NCI-H1105 (cell line): ENCODE measurements around the gene GLIS1.

ENCODE experiments used
- DNase-seq: peaks from one replicate; lab custom pipeline; 2025; lab: John Stamatoyannopoulos, UW

Gene GLIS1

DNA sequence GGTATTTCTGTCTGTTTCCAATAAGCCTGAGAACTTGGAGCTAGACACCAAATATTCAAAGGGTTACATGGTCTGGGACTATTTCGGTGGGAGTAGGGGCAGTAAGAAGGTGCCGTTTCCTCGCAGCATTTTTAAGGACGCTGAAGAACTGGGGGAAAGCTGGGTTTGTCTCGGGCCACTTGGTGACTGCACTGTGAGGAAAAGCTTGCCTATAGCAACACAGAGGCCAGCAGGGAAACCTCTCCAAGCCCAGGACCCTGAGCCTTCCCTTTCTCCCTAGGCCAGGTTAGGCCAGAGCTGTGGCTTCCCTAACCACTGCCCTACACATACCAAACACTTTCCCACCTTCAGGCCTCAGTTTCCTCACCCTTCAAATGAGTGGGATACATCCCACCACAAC lies 3.3 kb downstream of the GLIS1 start:
- no peak for DNase-seq

DNA sequence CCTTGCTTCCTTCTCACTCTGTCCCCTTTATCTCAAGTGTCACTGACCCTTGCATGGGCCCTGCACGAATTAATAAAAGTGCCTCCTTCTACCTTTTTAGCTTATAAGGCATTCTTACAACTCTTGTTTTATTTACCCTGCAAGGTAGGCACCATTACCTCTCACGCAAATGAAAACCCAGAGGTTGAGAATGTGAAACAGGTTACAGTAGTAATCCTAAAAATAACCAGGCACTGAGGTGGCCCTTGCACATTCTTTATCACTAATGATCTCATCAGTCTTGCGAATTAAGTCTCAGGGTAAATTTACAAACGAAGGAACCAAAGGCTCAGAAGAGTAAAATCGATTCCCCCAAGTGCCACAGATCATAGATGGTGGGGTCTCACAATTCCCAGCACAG lies 3.7 kb downstream of the GLIS1 start:
- DNase-seq, result no peak

DNA sequence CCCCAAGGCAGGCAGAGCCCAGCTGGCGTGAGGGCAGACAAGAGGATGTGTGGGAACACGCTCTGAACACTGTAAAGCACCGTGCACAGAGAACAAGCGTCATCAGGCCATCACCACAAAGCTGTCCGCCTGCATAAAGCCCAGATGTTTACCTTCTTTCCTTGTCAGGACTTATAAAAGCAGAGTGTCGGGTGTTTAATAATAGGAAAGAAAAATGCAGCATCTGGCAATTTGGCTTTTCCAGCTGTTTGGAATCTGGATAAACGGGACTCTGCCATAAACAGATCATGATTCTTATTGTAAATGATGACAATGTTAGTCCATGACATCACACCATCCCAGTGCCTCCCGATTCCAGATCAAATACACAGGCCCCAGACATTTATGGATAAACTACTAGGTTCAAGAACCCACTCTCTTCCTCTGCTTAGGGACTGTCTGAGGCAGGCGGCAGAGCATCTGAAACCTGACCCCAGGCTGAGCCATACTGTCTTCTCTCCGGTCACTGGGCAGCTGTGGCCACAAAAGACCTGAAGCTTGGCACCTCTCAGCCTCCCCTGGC lies 4.2 kb downstream of the GLIS1 start:
- DNase-seq, result no peak

DNA sequence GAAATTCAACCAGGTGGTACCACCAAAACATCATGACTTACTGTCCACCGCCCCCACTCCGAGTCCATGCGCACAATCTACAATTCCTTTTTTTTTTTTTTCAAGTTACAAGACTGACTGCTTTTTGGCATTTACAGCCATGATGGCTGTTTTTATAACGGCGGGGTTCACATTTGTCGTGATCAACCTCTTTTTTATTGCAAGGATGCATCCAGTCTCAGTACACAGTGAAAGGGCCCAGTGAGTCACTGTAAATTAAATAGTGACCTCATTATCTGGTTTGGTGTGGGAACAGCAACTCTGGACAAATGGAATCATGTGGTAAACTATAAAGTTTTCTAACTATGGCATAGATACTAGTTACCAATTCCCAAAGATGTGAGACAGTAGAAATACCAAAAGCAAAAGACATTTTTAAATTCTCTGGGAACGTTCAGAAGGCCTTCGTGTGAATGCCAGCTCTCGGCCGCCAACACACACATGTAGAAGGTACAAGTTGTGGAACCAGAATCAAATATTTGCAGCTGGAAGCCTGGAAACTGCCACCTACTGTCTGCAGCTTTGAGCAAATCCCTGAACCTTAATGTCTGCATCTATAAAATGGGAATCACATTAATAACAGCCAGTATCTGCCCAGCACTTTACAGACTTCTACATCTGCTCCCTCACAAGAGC lies 4.9 kb downstream of the GLIS1 start:
- no peak for DNase-seq

DNA sequence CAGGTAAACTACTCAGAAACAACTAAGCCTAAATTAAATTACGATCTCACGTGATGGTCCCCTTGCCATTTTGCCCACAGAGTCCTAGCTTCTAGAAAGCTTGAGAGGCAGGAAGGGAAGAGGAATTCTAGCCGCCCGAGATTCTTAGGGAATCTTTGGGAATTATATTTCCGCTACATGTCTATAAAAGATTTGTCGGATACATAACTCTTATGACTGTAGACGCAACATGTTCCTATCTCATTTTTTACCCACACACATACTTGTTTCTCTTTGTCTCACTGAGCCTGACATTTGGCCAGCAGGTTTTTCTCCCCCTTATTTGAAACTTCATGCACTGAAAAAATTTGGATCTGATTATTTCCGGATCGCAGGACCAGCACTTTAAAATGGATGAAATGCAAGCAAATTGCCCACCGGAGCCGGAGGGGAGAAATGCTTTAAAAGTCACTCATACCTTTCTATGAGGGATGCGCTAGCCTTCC lies 5.5 kb downstream of the GLIS1 start:
- DNase-seq, result no peak

DNA sequence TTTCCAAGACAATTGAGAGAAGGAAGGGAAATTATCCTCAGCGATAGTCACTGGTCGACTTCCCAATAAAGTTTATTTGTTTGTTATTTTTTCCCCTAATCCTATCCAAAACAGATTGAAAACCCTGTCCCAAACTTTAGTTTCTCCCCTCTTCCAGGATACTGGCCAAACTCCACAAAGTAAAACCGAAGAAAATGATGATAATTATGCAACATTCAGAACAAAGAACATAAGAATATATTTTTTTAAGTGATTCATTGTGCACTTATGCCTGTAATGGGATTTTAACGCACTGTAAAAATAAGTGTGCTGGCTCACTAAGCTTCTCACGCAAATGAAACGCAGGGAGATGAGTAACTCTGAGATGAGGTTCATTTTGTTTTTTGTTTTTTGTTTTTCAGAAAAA lies 6.0 kb downstream of the GLIS1 start:
- no peak for DNase-seq

DNA sequence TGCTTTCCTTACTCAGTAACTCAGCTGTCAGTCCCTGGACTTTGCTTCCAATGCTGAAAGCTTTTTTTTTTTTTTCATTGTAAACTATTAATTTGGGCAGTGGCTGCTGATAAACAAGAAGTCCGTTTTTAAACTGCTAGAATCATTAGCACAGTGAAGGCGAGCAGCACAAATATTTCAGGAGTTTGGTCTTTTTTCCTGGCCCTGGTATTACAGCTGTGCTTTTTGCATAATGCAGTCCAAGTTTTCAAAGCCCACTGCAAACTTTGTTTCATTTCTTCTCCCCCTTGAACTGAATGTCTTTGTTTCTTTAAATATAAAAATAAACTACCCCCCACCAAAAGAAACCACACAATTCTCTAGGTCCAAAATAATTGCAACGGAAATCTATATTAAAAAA lies 6.6 kb downstream of the GLIS1 start:
- DNase-seq, result no peak

DNA sequence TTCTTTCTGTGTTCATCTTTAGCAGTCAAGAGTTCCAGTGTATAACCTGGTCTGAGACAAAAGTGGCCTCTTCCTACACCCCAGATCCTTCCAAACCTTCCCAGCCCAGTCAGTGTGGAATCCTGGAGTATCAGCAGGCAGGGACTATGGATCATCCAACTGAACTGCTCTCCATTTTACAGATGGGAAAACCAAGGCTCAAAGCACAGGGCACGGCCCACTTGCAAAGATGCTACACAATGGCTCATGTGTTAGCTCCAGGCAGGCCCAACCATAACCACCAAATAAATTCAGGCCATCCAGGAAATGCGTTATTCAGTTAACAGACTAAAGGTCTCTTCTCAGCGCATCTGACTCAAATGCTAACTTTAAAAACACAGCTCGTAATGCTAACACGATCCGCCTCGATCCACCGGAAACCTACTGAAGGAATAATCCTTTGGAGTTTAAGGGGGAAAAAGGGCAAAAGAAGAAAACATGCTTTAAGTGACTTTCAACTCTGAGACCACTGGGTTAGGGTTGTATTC lies 7.1 kb downstream of the GLIS1 start:
- no peak for DNase-seq

DNA sequence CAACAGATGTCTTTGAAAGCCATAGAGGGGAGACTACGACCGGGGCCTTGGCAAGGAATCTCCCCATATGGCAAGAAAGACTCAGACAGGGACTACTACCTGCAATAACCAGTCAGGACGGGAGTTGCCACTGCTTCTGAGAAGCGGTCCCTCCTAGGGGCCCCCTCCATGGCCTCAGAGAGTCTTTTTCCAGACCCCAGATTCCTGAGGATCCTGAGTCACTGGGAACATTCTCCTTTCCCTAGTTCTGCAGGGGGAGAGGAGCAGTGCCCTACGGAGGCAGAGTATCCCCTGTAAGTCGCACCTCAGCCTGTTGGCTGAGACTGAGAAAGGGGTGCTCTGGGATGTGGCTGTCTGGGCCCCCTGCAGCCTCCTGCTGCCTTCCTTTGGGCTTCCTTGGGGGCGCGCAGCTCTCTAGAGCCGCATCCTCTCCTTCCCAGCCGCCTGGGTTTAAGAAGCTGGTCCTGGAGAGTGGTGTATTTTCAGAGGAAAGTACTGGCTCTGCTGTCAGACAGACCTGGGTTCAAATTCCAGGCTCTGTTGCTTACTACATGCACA lies 7.8 kb downstream of the GLIS1 start:
- DNase-seq, result no peak

DNA sequence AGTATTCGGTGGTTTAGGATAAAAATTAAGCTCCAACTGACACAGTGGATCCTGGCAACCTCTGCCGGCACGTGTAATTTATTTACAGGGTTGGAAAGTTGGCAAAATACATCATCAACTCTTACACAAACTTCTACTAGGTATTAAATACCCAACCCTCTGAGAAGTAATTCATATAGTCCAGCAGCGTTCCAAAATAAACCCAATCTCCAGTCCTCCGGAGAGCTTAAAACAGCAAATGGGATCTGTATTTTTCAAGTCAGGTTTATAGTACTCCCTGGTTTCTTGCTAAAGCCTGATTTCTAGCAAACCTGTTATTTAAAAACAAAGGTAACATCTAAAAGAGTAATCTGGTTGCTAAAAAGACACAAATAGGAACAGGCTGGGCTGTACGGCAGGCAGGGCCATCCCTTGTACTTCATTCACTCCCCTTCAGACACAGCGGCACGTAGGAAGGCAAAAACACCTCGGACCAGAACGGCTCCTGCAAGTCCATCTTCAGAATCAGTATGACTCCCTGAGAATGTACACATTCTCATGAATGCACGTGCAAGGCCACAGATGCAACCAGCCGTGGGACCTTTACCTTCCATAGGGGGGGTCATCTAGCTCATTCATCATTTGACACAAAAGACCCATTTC lies 8.6 kb downstream of the GLIS1 start:
- no peak for DNase-seq

DNA sequence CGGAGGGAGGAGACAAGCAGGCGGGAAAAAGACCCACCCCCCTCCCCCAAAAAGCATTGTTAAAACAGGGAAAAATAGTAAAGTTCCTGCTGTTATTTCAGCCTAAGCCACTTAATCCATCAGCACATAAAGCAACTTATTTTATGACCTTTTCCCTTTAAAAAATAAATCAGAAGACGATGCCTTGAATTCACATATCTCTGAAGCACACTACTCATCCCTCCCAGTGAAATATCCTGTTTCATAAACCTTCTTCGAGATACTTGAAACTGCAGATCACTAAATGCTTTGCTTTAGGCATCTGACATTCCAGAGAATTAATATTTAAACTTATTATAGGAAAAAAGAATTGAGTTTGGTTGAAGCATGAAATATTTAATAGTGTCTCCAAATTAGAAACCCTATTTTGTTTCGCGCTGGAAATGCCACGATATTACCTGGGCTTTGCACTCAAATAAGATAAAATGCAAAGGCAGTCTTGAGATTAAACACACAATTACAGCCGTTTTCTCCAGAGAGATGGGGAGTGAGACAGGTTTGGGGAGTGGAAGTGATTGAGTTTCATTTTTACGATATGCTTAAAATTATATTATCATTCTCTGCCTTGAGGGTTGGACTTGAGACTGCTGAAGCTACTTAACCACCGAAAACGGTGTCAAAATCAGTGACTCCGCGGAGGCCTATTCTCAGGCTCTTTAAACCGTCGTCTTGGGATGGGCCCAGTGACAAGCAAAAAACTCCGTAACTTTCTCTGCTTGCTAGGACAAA lies 9.3 kb downstream of the GLIS1 start:
- DNase-seq, result no peak

DNA sequence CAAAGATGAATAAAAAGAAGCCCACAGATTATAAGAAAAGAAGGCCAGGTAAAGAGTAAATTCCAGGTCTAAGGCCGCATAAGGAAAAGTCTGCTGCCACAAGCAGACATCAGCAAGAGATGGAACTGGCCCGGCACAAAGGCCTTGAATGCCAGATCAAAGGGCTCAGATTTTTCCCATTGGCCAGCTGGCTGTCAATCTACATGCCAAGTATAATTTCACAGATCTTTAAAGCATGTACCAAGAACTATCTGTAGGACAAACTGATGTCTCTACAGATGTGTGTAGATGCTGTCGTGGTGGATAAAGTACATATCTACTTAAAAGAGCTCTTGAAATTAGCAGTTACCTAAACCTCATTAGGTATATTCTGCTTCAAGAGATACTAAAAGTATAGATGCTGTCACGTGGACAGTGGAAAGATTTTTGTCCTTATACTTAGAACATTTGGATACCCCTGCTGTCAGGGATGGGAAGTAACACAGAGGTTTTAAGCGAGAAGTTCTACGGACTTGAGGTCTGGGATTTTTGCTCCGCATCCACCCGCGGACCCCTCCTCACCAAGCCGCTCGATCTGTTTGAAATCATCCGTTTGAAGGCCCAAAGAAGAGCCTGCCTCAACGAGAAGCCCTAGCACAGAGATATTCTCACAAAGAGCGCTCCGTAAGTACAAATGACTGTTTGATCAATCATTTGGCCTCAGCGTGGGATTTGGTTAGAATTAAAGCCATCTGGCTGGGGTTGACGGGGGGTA lies 10.1 kb downstream of the GLIS1 start:
- no peak for DNase-seq

DNA sequence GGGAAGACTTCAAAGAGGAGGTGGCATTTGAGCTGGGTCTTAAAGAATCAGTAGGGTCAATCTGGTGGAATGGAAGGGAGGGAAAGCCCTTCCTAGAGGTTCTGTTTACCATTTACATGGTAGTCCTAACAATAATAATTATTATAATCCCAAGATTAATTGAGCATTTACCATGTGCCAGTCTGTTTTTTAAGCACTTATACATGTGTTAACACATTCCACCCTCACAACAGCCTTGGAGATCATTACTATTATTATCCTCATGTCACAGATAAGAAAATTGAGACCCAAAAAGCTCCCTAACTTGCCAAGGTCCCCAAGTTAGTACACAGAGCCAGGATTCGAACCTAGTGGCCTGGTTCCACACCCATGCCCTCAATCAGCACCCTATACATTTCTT lies 10.8 kb downstream of the GLIS1 start:
- no peak for DNase-seq

DNA sequence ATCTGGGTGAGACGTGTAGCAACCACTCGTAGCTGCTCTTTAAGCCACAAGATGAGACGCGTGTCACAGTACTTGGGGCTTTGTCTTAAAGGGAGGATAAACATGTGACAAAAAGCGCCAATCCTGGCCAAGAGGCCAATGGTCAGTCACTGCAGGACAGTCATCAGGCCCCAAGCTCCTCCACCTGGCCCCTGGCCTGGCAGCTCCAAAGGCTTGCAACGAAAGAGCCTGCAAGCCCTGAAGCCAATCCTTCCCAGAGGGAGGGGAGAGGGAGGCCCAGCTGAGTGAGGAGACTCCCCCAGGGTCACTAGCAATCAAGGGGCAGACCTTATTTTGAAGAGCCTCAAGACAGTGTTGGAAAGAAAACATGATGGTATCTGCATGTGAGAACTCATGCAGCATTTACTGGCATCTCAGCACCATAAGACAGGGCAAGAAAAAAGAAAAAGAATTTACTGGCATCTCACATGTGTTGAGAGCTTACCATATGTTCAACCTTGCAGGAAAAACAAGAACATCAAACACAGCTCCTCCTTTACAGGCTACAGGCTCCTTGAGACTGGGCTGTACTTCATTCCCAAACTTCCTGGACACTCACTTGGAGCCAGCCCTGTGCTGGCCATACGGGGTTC lies 11.4 kb downstream of the GLIS1 start:
- DNase-seq, result no peak

DNA sequence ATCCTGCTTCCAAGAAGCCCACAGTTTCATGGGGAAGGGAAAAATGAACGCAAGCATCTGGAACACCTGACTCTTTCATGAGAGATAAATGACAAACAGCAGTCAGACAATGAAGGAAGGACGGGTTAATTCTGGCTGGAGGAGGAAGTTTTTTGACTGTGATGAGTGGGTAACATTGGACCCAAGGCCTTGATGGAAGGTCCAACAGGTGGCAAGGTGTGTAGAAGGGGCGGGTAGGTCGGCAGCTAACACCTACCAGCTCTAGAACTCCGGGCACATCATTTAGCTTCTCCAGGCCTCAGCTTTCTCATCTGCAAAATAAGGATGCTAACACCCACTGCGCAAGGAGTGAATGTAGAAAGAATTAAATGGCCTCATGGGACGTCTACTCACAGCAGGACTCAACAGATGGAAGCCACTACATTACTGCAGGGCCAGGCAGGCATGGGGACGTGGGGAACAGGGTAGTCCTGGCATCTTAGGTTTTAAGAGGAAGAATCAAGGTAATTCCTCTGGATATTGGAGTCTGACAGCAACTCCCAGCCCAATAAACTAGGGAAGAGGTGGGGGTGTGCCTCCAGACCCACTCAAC lies 12.9 kb downstream of the GLIS1 start:
- DNase-seq, result no peak

DNA sequence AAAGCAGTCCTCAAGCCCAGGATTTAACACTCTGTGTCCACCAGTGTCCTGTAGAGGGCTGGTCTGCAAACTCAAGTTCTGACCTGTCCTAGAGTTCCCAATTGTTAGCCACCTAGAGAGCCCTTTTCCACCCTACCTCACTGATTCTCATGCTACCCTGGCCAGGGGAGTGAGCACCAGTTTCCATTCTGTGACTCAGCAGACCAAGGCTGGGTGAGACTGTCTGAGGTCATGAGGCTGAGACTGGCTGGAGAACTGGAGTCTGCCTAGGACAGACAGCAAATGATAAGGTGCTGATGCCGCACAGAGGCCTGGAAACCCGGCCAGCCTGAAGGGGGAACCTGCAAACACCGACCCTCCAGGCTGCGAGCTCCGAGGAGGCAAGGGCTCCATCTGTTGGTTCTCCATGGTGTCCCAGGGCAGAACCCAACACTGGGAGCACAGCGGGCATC lies 13.7 kb downstream of the GLIS1 start:
- no peak for DNase-seq

DNA sequence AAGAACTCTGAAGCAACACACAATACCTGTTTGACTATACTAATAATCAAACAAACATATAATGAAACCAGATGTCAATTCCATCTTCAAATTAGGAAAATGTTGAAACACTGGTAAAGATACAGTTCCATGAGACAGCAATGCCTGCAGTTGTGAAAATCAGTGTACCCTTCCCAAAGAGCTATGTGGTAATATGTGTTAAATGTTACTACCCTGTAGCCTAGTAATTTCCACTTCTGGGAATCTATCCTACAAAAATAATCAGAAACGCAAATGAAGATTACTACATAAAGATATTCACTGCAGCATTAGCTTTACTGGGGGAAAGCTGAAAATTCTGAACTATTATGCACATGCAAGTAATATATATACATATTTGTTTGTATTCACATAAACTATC lies 16.9 kb downstream of the GLIS1 start:
- DNase-seq, result no peak

DNA sequence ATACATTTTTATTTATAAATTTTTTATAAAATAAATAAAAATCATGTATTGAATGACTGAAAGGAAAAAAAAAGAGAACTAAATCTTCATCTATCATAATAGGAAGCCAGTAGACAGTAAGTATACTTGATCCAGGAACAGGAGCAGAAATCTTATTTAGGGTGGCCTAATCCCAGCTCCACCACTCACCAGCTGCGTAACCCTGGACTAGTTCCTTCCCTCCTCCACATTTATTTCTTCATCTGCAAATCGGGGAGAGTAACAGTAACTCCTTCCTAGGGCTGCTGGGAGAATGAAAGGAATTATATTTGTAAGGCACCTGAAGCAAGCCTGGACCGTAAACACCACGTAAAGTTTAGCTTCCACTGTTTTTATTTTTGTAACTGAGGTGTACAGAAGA lies 17.9 kb downstream of the GLIS1 start:
- no peak for DNase-seq

DNA sequence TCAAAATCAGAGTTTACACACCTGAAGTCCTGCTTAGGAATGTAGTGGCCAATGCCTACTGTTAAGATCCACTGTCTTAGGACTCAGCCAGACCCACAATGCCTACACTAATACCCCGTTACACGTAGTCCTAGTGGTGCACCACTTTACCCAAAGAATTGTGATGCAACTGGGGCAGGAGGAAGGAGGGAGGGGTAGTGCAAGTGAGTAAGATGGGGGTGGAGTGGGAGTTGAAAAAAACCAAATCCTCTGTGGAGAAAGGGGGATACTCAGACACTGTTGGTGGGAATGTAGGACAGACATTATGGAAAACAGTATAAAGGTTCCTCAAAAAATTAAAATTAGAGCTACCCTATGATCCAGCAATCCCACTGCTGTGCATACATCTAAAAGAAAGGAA lies 19.5 kb downstream of the GLIS1 start:
- no peak for DNase-seq

DNA sequence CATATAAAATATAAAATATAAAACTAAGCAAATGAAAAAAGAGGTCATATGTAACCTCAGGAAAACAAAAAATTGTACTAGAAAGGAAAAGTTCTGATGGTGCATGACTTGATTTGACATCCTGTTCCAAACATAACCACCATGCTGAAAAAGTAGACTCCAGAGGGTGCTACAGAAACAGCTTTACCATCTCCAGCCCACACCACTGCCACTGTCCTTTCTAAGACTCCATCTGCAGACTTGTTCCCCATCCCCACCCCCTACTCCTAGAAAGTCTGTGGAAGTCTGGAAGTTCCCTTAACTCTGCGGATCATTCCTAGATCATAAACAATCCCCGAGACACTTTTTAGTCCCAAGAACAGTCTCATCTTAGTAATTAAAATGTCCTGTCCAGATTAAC lies 20.5 kb downstream of the GLIS1 start:
- DNase-seq, result no peak
